HG02840 (cell line): ENCODE data around the gene MKKS.

Experiments
- ATAC-seq: cut with Tn5 transposase; IDR thresholded peaks from one replicate; pipeline ENCODE4 v1.9.1; 2021; ENCODE audit warnings: mild to moderate bottlenecking, moderate library complexity, moderate number of reproducible peaks; ENCODE audit not compliant: unreplicated experiment, low FRiP score

MKKS gene

DNA sequence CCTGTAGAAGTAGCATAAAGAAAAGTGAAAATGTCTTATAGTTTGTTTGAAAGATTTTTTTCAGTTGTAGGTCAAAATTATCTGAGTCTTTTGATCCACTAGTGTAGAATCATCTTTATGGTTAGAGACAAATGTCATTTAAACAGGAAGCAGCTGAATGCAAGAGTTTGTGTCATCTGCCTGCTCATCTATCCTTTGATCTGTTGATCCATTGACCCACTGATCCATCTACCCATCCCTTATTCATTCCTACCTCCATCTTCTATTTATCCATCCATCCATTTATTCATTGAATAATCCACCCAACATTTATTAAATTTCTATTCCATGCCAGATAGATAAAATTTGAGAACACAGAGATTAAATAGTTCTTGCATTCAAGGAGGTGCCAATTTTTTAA, 62.6 kb downstream of the MKKS start:
- ATAC-seq = no peak

DNA sequence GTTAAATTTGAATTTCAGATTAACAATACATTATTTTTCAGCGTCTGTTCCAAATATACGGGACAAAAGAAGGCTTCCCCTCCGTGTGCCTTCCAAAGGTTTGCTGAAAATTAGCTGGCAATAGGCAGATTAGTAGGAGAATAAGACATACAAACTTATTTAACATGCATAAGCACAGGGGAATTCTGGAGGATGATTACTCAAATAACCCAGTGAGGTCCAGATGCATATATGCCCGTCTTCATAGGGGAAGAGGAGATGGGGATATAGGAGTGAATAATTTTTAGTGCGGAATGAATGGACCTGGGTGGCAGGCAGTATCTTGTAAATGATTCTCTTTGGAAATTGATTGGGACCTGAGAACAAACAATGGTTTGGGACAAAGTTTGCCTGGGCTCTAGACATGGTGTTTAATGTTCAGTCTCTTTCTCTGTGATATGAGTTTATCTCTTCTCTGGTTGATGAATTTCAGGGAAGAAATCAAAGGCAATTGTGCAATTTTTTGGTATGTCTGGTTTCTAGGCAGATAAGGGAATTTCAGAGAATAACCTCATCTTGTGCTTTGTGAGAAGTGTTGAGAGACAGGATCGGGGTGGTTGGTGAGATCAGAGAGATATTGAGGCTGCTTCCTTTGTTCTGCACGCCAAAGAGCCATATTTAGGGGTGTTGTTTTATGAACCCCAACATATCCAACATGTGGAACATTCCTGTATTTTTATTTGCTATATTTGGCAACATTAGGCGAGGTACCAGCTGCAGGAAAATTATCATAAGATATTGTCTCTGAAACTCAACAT, 63.7 kb downstream of the MKKS start:
- ATAC-seq = no peak

DNA sequence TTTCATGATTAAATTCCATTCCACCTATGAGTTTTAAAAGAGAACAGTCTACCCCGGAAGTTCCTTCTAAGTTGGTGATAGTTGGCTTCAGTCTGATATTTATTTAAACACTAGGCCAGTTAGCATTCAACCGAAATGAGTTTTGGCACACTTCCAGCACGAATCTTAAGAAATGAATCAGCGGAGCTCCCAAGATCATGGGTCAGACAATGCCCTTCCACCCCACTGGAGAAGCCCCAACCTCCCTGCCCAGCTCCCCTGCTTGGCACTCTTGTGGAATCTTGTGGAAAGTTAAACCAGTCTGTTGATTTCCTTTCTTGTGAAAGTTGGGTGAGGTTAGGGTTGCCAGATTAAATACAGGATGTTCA, 64.3 kb downstream of the MKKS start:
- ATAC-seq = no peak

DNA sequence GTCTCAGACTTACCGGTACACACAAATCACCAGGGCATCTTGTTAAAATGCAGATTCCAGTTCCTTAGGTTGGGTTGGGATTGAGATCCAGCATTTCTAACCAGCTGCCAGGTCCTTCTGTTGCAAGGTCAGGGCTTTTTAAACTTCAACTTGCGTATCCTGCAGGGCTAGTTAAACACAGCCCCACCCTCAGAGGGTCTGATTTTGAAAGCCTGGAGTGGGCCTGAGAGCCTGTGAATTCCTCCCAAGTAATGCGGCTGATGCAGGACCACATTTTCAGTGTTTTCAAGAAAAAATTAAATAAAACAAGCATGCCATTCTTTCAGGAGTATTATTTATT, 65.3 kb downstream of the MKKS start:
- ATAC-seq = no peak

DNA sequence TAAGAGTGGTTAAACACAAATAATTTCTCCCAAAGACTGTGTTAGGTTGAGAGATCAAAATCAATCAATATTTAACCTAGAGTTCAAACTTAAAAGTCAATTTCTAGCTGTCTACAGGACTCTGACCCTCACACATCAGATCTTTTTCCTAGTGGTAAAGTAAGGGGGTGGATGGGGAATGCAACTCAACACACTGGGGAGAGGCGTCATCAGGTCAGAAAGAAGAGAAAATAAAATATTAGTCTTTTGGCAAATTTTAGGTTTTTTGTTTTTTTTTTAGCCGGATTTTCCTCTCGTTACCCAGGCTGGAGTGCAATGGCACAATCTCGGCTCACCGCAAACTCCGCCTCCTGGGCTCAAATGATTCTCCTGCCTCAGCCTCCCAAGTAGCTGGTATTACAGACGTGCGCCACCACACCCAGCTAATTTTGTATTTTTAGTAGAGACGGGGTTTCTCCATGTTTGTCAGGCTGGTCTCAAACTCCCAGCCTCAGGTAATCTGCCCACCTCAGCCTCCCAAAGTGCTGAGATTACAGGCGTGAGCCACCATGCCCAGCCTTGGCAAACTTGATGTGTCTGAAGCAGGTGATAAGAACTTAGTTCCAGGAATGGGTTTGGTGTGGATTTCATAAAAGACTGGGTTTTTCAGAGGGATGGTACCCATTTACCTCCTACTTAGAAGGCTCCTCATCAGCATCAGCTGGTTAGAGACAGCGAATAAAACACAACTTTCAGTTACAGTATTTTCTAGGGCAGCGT, 65.9 kb downstream of the MKKS start:
- ATAC-seq = no peak

DNA sequence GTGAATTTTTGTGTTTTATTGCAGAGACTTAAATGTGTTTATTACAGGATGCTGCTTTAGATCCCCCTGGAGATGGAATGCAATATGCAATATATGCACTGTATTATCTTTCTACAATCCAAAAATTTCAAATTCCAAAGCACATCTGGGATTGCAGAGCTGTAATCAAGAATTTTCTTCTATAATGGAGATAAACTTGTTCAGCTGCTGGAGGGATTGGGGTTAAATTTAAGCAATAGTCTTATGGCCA, 66.4 kb downstream of the MKKS start:
- no peak for ATAC-seq

DNA sequence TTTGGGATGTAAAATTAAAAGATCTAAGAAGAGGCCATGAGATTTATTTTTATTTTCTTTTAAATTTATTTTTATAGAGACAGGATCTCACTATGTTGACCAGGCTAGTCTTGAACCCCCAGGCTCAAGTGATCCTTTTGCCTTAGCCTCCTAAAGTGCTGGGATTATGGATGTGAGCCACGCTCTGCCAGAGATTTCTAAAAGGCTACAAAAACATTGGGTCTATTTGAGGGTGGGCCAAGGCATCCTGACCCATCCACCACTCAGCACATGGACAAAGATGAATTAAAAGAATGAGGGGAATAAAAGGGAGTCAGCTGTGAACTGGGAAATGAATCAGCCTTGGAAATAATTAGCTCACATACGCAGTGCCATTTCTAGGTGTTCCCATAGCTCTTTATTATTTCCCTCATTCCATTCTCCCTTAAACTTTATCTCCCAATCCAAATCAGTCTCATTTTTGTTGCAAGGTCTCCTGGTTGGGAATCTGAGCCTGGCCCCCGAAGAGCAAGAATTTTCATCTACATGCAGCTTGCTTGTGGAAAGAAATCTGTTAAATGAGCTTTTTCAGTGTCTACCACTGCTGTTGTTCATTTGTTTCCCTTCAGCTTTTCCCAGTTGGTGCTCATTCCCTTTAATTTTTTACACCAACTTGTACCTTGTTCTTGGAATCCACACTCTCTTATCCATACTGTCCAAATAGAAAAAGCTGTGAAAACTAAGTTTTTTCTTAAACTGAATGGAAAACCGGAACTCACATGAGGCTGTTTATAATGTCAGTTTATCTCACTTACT, 66.9 kb downstream of the MKKS start:
- ATAC-seq = no peak

DNA sequence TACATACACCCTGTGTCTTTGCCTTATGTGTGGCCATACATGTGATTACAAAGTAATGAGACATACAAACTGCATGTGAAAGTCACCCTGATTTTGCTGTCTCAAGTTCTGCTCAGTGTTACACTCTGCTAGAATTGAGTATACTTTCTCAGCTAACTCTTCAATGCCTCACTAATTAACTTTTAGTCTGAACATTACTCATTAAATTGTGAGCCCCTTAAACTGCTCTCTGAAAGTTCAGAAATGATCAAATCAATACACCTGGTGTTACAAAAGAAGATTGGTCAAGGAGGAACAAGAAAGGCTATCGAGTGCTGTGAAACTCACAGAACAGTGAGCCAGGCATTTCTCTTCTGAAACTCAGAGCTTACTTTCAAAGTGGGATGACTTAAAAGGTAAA, 71.3 kb downstream of the MKKS start:
- peak; percentile 73 for ATAC-seq

DNA sequence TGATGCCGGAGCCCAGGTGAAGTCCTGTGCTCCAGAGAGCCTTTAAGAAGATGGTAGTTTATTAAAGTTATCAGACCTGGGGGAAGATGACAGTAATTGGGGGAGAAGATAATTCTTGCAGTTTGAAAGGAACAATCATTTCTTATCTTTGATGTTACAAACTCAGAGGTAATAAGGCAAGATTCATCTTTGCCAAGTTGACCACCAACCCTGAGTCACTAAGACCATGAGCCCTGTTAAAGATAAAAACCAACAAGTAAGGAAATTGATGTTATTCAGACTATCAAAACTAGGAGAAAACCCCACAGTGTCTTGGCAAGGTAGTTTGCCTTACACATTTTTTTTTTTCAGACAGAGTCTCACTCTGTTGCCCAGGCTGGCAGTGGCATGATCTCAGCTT, 73.1 kb downstream of the MKKS start:
- ATAC-seq = no peak

DNA sequence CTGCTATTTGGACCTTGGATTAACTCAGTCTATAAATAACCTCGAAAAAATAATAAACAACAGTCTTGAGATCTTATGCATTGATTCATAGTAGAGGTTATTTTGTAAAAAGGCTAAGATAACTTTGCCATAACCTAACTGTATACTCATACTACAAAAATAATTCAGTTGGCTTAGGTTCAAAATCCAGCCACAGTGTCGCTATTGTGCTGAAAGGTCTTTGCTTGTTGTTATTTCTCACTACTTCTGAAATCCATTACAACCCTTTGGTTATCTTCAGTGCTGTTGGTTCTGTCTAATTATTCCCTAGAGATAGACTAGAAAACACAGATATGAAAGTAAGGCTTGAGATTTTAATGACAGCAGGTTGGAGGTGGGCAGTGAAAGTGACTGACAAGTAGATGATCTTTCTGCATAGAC, 74.4 kb downstream of the MKKS start:
- no peak for ATAC-seq

DNA sequence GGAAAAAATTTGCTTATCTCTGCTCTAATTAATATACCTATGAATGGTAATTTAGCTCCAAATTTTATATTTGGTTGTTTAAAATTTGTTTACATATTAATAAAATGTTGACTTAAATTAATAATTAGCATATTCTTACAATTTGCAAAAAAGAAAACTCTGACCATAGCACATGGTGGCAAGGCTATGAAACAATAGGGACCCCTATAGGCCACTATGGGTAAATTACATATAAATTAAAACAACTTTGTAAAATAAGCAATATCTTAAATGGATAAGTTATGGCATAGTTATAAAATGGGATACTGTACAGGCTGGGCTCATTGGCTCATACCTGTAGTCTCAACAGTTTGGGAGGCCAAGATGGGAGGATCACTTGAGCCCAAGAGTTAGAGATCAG, 76.0 kb downstream of the MKKS start:
- no peak for ATAC-seq

DNA sequence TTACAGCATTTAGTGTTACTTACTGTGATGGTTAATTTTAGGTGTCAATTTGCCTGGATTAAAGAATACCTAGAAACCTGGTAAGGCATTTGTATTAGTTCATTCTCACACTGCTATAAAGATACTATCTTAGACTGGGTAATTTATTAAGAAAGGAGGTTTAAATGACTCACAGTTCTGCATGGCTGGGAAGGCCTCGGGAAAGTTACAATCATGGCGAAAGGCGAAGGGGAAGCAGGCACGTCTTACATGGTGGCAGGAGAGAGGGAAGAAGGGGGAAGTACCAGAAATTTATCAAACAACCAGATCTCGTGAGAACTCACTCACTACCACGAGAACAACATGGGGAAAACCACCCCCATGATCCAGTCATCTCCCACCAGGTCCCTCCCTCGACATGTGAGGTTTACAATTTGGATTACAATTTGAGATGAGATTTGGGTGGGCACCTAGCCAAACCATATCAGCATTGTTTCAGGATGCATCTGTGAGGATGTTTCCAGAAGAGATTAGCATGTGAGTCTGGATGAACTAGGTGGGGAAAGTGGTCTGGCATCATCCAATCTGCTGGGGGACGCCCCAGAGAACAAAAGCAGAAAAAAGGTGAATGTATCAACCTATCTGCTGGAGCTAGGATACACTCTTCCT, 76.8 kb downstream of the MKKS start:
- ATAC-seq = no peak

DNA sequence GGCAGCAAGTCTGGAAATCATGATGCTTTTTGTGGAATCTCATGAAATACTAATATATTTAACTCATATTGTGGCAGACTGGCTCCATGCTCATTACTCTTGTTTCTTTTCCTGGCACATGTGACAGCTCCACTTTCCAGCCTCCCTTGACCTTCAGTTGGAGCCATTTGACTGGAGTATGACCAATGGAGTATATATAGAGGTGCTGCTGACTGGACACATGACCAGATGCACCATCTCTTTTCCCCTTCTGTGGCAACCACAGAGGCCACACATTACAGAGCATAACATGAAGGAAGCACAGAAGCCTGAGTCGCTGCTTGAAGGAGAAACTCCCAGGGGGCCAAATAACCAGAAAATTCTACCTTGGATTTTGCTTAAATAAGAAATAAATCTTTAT, 77.4 kb downstream of the MKKS start:
- no peak for ATAC-seq

DNA sequence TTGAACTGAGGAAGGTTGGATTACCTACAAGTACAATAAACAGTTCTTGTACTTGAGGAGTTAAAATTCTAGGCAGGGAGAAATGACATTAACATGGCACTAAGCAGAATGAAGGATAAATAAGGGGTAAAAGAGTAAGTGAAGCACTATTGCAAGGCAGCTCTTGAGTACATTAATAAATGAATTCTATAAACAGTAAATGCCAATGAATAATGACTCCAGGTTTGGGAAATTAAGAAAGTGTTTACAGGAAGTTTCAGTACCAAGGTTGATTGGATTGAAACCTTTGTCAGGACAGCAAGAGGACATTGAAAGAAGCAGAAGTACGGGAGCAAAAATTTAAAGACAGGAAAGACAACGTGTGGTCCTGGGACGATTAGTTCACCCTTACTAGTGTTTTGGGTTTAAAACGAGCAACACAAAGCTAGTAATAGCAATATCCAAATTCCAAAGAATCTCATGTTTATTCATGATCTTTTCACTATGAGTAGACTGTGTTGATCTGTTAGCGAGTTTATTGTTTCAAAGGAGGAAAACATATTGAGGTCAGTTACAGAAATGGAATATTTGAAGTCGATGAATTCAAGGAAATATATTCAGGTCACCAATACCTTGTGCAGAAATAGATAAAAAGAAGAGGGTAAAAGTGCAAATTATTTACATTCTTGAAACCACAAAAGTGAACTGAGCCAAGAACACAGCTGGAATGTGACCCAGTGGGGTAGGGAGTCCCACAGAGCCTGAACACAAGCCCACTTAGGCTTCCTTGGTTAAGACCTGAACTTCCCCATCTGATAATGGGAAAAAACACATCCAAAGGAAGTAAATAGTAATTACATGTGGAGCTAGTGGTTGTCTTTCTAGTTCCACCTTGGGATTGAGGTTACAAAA, 80.8 kb downstream of the MKKS start:
- ATAC-seq = no peak
